ENCODE measurements around the gene SLC12A8.

GRCh38 chr3:125175295-125176078 is 37.1 kb downstream of the SLC12A8 start:
- no peak for TF ChIP-seq EZH2 (IDR thresholded peaks at IDR 0.05; ENCODE audit: insufficient read depth, poor library complexity, severe bottlenecking)
- no peak for TF ChIP-seq EZH2phosphoT487 (IDR thresholded peaks at IDR 0.05; ENCODE audit: insufficient read depth, low read depth)

All from GM23248 (cell line).